DOHH2 (cell line): ENCODE data around the gene FSTL4.

Experiments
- H3F3A ChIP-seq: fragments of 200-600 bp; sonication (generic), shearing (Covaris generic); 2 replicates; pipeline ENCODE4 v1.6.0; 2016; ENCODE audit warnings: antibody characterized with exemption, mild to moderate bottlenecking; ENCODE audit not compliant: control insufficient read depth, insufficient read depth
- H3K27ac ChIP-seq: fragments of 200-600 bp; sonication (generic); 2 replicates; pipeline ENCODE4 v1.5.1; 2014; ENCODE audit warnings: low read depth, mild to moderate bottlenecking, low read length, moderate library complexity
- H3K27me3 ChIP-seq: fragments of 200-600 bp; sonication (generic); 2 replicates; pipeline ENCODE4 v1.6.1; 2014; ENCODE audit warnings: mild to moderate bottlenecking, low read length, mixed read lengths; ENCODE audit not compliant: control insufficient read depth
- H3K36me3 ChIP-seq: fragments of 200-600 bp; sonication (generic); 2 replicates; pipeline ENCODE4 v1.6.1; 2014; ENCODE audit warnings: mild to moderate bottlenecking, low read length, moderate library complexity, mixed read lengths; ENCODE audit not compliant: control insufficient read depth
- H3K4me1 ChIP-seq: fragments of 200-600 bp; sonication (generic); 2 replicates; pipeline ENCODE4 v1.6.1; 2014; ENCODE audit warnings: mild to moderate bottlenecking, low read length, mixed read lengths; ENCODE audit not compliant: control insufficient read depth
- H3K4me2 ChIP-seq: fragments of 200-600 bp; sonication (generic); 2 replicates; pipeline ENCODE4 v1.6.0; 2014; ENCODE audit warnings: mild to moderate bottlenecking, low read length, moderate library complexity
- H3K4me3 ChIP-seq: fragments of 200-600 bp; sonication (generic); 2 replicates; pipeline ENCODE4 v1.5.1; 2014; ENCODE audit warnings: mild to moderate bottlenecking, low read length, mixed read lengths
- H3K79me2 ChIP-seq: fragments of 200-600 bp; sonication (generic); 2 replicates; pipeline ENCODE4 v1.6.1; 2014; ENCODE audit warnings: mild to moderate bottlenecking, low read length, mixed read lengths; ENCODE audit not compliant: control insufficient read depth
- H3K9me2 ChIP-seq: fragments of 200-600 bp; sonication (generic); replicated peaks from 2 replicates; pipeline ENCODE4 v1.6.1; 2014; ENCODE audit warnings: mild to moderate bottlenecking, low read length, mixed read lengths; ENCODE audit not compliant: control insufficient read depth
- H3K9me3 ChIP-seq: fragments of 200-600 bp; sonication (generic); 2 replicates; pipeline ENCODE4 v1.6.1; 2014; ENCODE audit warnings: antibody characterized with exemption, low read length, mixed read lengths; ENCODE audit not compliant: control insufficient read depth, insufficient read depth
- H4K20me1 ChIP-seq: fragments of 200-600 bp; sonication (generic); 2 replicates; pipeline ENCODE4 v1.6.0; 2014; ENCODE audit warnings: low read depth, mild to moderate bottlenecking, antibody characterized with exemption, low read length, moderate library complexity; ENCODE audit not compliant: control insufficient read depth, insufficient read depth
- CTCF ChIP-seq: fragments of 200-600 bp; sonication (generic); IDR thresholded peaks from one replicate; pipeline ENCODE4 v1.5.1; 2014; ENCODE audit warnings: antibody characterized with exemption, mild to moderate bottlenecking, low read depth, low read length; ENCODE audit not compliant: poor library complexity, severe bottlenecking
- EZH2phosphoT487 ChIP-seq: fragments of 200-600 bp; sonication (generic); IDR thresholded peaks from 2 replicates; pipeline ENCODE4 v1.6.1; 2017; ENCODE audit warnings: borderline replicate concordance, mild to moderate bottlenecking, antibody characterized with exemption, low read length, moderate library complexity, mixed read lengths

FSTL4 gene

GRCh38 chr5:133569347-133569746 lies 43.0 kb downstream of the FSTL4 start:
- Histone ChIP-seq H3K79me2 (no peaks in the 10 kb centered on the region), H3K4me3 (no peak overlapping the region), H3K9me3 (0 out of 2 replicates have a peak, but pooled peaks cover 3% of the 10 kb centered on the region), H4K20me1 (no peaks in the 10 kb centered on the region), H3K4me2 (no peak overlapping the region), H3K4me1 (no peaks in the 10 kb centered on the region), H3K36me3 (no peaks in the 10 kb centered on the region), H3K9me2 (no peaks in the 10 kb centered on the region), H3K27ac (no peak overlapping the region), H3K27me3 (peaks cover 29% of the 10 kb centered on the region; the same call in 1 of the 2 replicates), H3F3A (no peaks in the 10 kb centered on the region)
- TF ChIP-seq CTCF (no peak), EZH2phosphoT487 (no peak)

- no peaks in the 10 kb centered on the region for H3K4me1 ChIP-seq
- H3K27me3 ChIP-seq = peaks cover 26% of the 10 kb centered on the region; the same call in 1 of the 2 replicates
These were observed 46.3 kb downstream of the FSTL4 start for GRCh38 chr5:133565993-133566392.

GRCh38 chr5:133564921-133565565 lies 47.3 kb downstream of the FSTL4 start:
- no peak overlapping the region for H3K4me3 ChIP-seq
- no peak overlapping the region for H3K4me2 ChIP-seq
- H3K79me2 ChIP-seq = no peaks in the 10 kb centered on the region
- H3K4me1 ChIP-seq = no peaks in the 10 kb centered on the region
- no peaks in the 10 kb centered on the region for H3K9me2 ChIP-seq
- H3K9me3 ChIP-seq = no peaks in the 10 kb centered on the region
- H3K27ac ChIP-seq = no peak overlapping the region
- H3K27me3 ChIP-seq = peaks cover 22% of the 10 kb centered on the region; the same call in 1 of the 2 replicates
- no peak for TF ChIP-seq EZH2phosphoT487
- TF ChIP-seq CTCF = no peak
- H3F3A ChIP-seq = no peaks in the 10 kb centered on the region
- no peaks in the 10 kb centered on the region for H4K20me1 ChIP-seq
- no peaks in the 10 kb centered on the region for H3K36me3 ChIP-seq

More at GRCh38 chr5:133565993-133566392, 46.3 kb downstream of the FSTL4 start:
- Histone ChIP-seq H3K79me2 (no peaks in the 10 kb centered on the region), H3K4me2 (no peak overlapping the region), H3K36me3 (no peaks in the 10 kb centered on the region), H3K9me2 (no peaks in the 10 kb centered on the region), H3K9me3 (no peaks in the 10 kb centered on the region), H3K4me3 (no peak overlapping the region), H3F3A (no peaks in the 10 kb centered on the region), H3K27ac (no peak overlapping the region), H4K20me1 (no peaks in the 10 kb centered on the region)
- TF ChIP-seq EZH2phosphoT487 (no peak), CTCF (no peak)
